ENCODE results near the gene NHLRC2.

Gene NHLRC2

GRCh38 chr10:113945075-113945686 is 90.7 kb downstream of the NHLRC2 start:
- DNase-seq: no peak

GRCh38 chr10:113945687-113946085 is 91.2 kb downstream of the NHLRC2 start:
- no peak for DNase-seq

- DNase-seq: no peak
Observed at GRCh38 chr10:113947184-113948041, 93.0 kb downstream of the NHLRC2 start.

- DNase-seq: no peak
Observed at GRCh38 chr10:113948048-113948447, 93.6 kb downstream of the NHLRC2 start.

GRCh38 chr10:113950268-113950667 is 95.8 kb downstream of the NHLRC2 start:
- no peak for DNase-seq

DNA sequence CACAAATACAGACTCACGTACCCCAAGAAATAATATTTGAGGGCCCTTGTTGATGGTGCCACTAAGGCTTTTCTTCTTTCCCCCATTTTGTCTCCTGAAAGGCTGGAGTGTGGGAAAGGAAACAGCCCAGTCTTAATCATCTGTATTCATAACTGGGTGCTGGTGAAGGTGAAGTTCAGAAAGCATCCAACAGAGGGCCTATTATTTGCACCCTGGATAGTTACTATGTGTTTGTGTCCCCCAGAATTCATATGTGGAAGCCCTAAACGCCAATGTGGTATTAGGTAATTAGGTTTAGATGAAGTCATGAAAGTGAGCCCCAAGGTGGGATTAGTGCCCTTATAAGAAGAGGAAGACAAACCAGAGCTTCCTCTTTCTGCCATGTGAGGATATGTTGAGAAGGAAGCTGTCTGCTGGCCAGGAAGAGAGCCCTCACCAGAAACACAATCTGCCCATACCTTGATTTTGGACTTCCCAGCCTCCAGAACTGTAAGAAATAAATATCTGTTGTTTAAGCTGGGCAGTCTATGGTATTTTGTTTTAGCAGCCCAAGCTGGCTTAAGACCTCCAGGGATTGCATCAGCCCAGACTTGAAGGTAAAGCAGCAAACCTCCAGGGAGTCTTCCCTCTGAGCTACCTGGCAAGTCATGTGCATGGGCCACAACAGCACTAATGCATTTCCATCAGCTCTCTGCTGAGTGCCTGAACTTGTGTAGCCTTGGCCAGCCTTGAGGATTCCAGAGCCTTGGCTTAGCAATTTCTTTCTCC is 99.2 kb downstream of the NHLRC2 start:
- no peak for DNase-seq

DNA sequence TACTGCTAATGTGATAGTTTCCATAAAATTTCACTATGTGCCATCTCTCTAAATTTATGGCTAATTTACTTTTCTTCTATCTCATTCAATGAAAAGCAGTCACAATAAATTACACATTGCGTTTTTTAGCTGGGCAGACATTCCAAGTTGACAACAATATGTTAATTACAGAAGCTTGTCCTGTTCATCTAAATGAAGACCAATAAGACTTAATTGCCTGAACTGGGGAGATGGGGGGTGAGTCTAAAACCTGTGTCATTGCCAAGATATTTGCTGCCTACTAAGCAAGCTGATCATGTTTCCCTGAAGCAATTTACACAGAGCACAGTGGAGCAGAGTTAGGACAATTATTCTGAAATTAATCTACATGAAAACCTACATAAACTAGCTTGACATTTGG is 99.9 kb downstream of the NHLRC2 start:
- DNase-seq: no peak

DNA sequence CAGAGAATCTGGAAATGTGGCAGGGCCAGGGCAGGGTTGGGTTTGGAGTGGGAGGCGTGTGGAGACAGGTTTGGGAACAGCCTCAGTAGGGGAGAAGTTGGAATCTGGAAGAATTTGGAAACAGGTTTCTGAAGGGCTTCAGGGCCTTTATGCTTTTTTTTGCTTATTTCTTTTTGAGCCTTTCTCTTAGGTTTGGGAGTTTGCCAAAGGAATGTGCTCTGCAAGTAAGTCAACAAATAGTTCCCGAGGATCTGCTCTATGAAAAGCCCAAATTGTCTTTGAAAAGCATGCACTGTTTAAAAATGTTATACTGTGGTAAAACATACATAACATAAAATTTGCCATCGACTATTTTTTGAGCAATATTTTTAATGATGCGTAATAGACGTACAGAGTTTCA is 102.6 kb downstream of the NHLRC2 start:
- DNase-seq: no peak

- no peak for DNase-seq
Observed at GRCh38 chr10:113958631-113959382, 104.3 kb downstream of the NHLRC2 start.

GRCh38 chr10:113959383-113959760 is 104.9 kb downstream of the NHLRC2 start:
- no peak for DNase-seq

- no peak for DNase-seq
Observed at GRCh38 chr10:113960617-113961181, 106.2 kb downstream of the NHLRC2 start.

- no peak for DNase-seq
Observed at GRCh38 chr10:113961182-113962031, 106.9 kb downstream of the NHLRC2 start.

- no peak for DNase-seq
Observed at GRCh38 chr10:113965077-113965476, 110.6 kb downstream of the NHLRC2 start.

DNA sequence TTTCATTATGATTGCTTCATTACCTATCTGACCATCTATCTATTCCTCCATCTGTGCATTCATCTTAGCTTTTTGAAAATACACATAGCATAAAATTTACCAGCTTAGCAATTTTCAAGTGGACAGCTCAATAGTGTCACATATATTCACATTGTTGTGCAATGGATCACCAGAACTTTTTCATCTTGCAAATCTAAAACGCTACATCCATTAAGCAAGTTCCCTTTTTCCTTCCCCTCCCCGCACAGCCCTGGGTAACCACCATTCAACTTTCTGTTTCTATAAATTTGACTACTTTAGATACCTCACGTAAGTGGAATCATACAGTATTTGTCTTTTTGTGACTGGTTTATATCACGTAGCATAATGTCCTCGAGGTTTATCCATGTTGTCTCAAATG is 111.2 kb downstream of the NHLRC2 start:
- DNase-seq: no peak

Measured in RPMI8226 (cell line).